Panc1 (cell line): ENCODE results near the gene MOXD1. TPM values are rescaled to one million over a fixed set of nuclear protein-coding genes. Genes with fewer than 3 reads are reported as not detected.

ENCODE experiments used
- ATAC-seq: fragments of 200-7000 bp; cut with Tn5 transposase; 2 replicates; pipeline ENCODE4 v1.9.1; 2020; ENCODE audit warnings: mild to moderate bottlenecking, moderate library complexity
- BruUV-seq: library from RNA; stranded (reverse); fragments of 400-500 nt; replicated peaks from 2 replicates; lab custom pipeline; 2021; lab: Mats Ljungman, UMichigan
- CTCF ChIA-PET: fragments of 300-600 bp; sonication (Branson Sonifier 250); formaldehyde crosslinking; loops from one replicate; lab custom pipeline; 2022; ENCODE audit warnings: antibody characterized with exemption; lab: Charles Lee
- POLR2A ChIA-PET: fragments of 300-600 bp; sonication (Branson Sonifier 250); formaldehyde crosslinking; loops from one replicate; lab custom pipeline; 2022; ENCODE audit warnings: antibody characterized with exemption; lab: Charles Lee
- DNase-seq: peaks from one replicate; pipeline ENCODE4 v3.0.0-alpha.2; 2010; ENCODE audit warnings: low read depth, low spot score
- H3K27ac ChIP-seq: 2 replicates; pipeline ENCODE4 v1.5.1; 2011; ENCODE audit warnings: mild to moderate bottlenecking, low read length, inconsistent platforms
- H3K27me3 ChIP-seq: fragments of 200-500 bp; sonication (Bioruptor generic); 2 replicates; pipeline ENCODE4 v1.6.0; 2014; ENCODE audit warnings: low read length, inconsistent platforms; ENCODE audit not compliant: control insufficient read depth, insufficient read depth
- H3K36me3 ChIP-seq: fragments of 200-500 bp; sonication (Bioruptor generic); 2 replicates; pipeline ENCODE4 v1.5.1; 2014; ENCODE audit warnings: inconsistent platforms, mild to moderate bottlenecking, low read length, moderate library complexity; ENCODE audit not compliant: control insufficient read depth, insufficient read depth
- H3K4me1 ChIP-seq: 2 replicates; pipeline ENCODE4 v1.5.1; 2011; ENCODE audit warnings: inconsistent platforms, mild to moderate bottlenecking, low read length, moderate library complexity; ENCODE audit not compliant: control insufficient read depth, insufficient read depth
- H3K4me3 ChIP-seq, 2 experiments: 2 replicates each; pipeline ENCODE4 v1.5.1; 2011 to 2012; ENCODE audit warnings: low read depth in 2 of 2, low read length in 2 of 2, mild to moderate bottlenecking in 2 of 2, inconsistent platforms in 1 of 2, moderate library complexity in 1 of 2
- H3K9me3 ChIP-seq: fragments of 200-500 bp; sonication (Bioruptor generic); 2 replicates; pipeline ENCODE4 v1.5.1; 2014; ENCODE audit warnings: low read depth, mild to moderate bottlenecking, inconsistent platforms, low read length, moderate library complexity; ENCODE audit not compliant: control insufficient read depth, insufficient read depth
- POLR2AphosphoS5 ChIP-seq: IDR thresholded peaks from 2 replicates; pipeline ENCODE4 v1.6.1; 2012; ENCODE audit warnings: mild to moderate bottlenecking, low read depth, low read length, moderate library complexity
- SIN3A ChIP-seq: IDR thresholded peaks from 2 replicates; pipeline ENCODE4 v1.6.1; 2012; ENCODE audit warnings: low read depth, mild to moderate bottlenecking, low read length, moderate library complexity, borderline replicate concordance; ENCODE audit not compliant: insufficient read depth
- TCF7L2 ChIP-seq: IDR thresholded peaks from 2 replicates; pipeline ENCODE4 v1.6.1; 2011; ENCODE audit warnings: mild to moderate bottlenecking, low read depth, low read length, inconsistent platforms
- in situ Hi-C: cut with HindIII; loops from 2 replicates; pipeline ENCODE4 v1.10.0; 2016; ENCODE audit warnings: low sequenced_read_pairs, low pct_unique_long_range_greater_than_20kb
- intact Hi-C: fragments of 100-400 bp; cut with micrococcal nuclease; formaldehyde crosslinking; loops from one replicate; pipeline ENCODE4 v1.10.0; 2022; ENCODE audit not compliant: unreplicated experiment
- total RNA-seq: library from RNA; stranded (reverse); gene quantifications from one replicate; pipeline ENCODE4 v1.2.1, GENCODE V29; 2021; ENCODE audit not compliant: unreplicated experiment
- TF ChIP-seq, protein P1 (sequence below), 2 experiments: IDR thresholded peaks; 2 replicates each; pipeline ENCODE4 v1.6.1; 2011 to 2012; ENCODE audit warnings: low read depth in 2 of 2, control low read depth in 1 of 2, low read length in 1 of 2, mild to moderate bottlenecking in 1 of 2, moderate library complexity in 1 of 2; ENCODE audit not compliant: insufficient read depth in 1 of 2
- TF ChIP-seq, protein P2 (sequence below): fragments of 450-650 bp; IDR thresholded peaks from 2 replicates; pipeline ENCODE4 v1.5.1; 2017; ENCODE audit warnings: mild to moderate bottlenecking

Gene MOXD1
- total RNA-seq, 1 experiment from 2014 or later = 0.21 TPM

DNA sequence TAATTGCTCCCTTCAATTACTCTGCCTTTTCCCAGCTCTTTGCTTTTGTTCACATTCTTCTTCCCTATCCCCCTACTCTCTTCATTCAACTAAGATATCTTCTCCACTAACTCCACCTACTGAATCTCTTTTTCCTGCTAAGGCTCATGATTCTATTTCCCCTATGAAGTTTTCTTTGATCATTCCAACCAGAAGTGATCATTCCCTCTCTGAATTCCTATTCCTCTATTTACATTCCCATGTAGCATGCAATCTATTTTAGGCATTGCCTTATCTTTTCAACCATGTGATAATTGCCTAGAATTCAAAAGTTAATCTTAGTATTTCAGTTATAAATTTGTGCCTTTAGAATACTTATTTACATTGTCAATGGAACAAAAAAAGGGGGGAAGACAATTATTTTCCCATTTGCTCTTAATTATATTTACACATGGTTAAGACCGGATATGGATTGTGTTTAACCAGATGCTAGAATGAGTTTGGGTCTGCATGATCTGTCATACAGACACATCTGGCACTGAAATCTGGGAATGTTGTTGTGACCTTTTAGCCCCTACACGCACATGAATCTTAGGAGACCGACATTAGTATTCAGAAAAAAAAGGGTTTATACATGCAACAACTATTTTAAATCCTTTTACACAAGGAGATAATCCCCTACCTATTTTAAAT lies 20.8 kb downstream of the MOXD1 start:
- DNase-seq = no peak
- Histone ChIP-seq H3K4me1 (no peaks in the 10 kb centered on the region), H3K4me3 (no peak overlapping the region), H3K27me3 (no peaks in the 10 kb centered on the region; the same call in 1 of the 2 replicates), H3K27ac (no peak overlapping the region), H3K9me3 (no peaks in the 10 kb centered on the region), H3K36me3 (no peaks in the 10 kb centered on the region)
- CTCF ChIA-PET = no interaction called here
- POLR2A ChIA-PET = no interaction called here
- in situ Hi-C loops (no loop called here), intact Hi-C loops (no loop called here)
- TF ChIP-seq TCF7L2 (no peak), SIN3A (no peak), POLR2AphosphoS5 (no peak)
- TF ChIP-seq, protein P1, sequence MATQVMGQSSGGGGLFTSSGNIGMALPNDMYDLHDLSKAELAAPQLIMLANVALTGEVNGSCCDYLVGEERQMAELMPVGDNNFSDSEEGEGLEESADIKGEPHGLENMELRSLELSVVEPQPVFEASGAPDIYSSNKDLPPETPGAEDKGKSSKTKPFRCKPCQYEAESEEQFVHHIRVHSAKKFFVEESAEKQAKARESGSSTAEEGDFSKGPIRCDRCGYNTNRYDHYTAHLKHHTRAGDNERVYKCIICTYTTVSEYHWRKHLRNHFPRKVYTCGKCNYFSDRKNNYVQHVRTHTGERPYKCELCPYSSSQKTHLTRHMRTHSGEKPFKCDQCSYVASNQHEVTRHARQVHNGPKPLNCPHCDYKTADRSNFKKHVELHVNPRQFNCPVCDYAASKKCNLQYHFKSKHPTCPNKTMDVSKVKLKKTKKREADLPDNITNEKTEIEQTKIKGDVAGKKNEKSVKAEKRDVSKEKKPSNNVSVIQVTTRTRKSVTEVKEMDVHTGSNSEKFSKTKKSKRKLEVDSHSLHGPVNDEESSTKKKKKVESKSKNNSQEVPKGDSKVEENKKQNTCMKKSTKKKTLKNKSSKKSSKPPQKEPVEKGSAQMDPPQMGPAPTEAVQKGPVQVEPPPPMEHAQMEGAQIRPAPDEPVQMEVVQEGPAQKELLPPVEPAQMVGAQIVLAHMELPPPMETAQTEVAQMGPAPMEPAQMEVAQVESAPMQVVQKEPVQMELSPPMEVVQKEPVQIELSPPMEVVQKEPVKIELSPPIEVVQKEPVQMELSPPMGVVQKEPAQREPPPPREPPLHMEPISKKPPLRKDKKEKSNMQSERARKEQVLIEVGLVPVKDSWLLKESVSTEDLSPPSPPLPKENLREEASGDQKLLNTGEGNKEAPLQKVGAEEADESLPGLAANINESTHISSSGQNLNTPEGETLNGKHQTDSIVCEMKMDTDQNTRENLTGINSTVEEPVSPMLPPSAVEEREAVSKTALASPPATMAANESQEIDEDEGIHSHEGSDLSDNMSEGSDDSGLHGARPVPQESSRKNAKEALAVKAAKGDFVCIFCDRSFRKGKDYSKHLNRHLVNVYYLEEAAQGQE (IDR thresholded peaks at IDR 0.05; ENCODE audit: insufficient read depth in 1 of 2, low read depth in 2 of 2, low read length in 1 of 2) = no peak
- TF ChIP-seq, protein P2, sequence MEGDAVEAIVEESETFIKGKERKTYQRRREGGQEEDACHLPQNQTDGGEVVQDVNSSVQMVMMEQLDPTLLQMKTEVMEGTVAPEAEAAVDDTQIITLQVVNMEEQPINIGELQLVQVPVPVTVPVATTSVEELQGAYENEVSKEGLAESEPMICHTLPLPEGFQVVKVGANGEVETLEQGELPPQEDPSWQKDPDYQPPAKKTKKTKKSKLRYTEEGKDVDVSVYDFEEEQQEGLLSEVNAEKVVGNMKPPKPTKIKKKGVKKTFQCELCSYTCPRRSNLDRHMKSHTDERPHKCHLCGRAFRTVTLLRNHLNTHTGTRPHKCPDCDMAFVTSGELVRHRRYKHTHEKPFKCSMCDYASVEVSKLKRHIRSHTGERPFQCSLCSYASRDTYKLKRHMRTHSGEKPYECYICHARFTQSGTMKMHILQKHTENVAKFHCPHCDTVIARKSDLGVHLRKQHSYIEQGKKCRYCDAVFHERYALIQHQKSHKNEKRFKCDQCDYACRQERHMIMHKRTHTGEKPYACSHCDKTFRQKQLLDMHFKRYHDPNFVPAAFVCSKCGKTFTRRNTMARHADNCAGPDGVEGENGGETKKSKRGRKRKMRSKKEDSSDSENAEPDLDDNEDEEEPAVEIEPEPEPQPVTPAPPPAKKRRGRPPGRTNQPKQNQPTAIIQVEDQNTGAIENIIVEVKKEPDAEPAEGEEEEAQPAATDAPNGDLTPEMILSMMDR = no peak
- no peak for ATAC-seq
- no TSS peak for BruUV-seq

DNA sequence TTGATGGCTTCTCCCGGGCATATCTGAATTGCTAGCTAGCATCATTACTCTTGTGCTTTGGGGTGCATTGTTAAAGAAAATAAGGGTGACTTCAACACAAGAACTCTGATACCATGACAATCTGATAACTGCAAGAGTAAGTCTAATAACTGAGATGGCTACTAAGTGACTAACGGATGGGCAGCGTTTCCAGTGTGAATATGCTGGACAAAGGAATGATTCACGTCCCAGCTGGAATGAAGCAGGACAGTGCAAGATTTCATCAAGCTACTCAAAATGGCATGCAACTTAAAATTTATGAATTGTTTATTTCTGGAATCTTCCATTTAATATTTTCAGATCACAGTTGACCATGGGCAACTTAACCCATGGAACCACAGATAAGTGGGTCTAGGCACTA lies 31.7 kb downstream of the MOXD1 start:
- in situ Hi-C loops = no loop called here
- H3K27ac ChIP-seq = no peak overlapping the region
- POLR2A ChIA-PET = no interaction called here
- DNase-seq = no peak
- CTCF ChIA-PET = no interaction called here
- ATAC-seq = no peak
- no TSS peak for BruUV-seq
- TF ChIP-seq SIN3A (no peak), POLR2AphosphoS5 (no peak)
- H3K4me1 ChIP-seq = no peaks in the 10 kb centered on the region
- H3K36me3 ChIP-seq = no peaks in the 10 kb centered on the region
- H3K9me3 ChIP-seq = no peaks in the 10 kb centered on the region
- intact Hi-C loops = no loop called here
- no peaks in the 10 kb centered on the region for H3K27me3 ChIP-seq
- no peak overlapping the region for H3K4me3 ChIP-seq

DNA sequence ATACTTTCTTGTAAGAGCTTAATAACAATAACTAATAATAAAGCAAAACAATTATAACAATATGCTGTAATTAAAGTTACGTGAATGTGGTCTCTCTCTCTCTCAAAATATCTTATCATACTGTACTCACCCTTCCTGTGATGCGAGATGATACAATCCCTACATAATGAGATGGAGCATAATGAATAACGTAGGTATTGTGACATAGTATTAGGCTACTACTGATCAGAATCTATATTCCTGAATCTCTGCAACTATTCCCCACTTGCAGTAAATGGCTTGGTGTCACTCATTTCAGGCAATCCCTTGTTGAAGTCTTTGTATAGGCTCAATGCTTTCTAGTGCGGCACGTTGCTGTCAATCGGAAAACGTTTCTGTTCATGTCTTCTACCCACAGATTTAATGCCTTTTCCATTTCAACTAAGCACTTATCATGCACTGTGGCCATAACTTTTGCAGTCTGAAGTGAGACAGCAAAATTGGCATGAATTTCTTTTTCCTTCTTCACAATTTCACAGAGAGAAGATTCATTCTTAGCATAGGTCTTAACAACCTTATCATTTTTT lies 32.3 kb downstream of the MOXD1 start:
- H3K4me3 ChIP-seq = no peak overlapping the region
- no peaks in the 10 kb centered on the region for H3K9me3 ChIP-seq
- TF ChIP-seq, protein P1 (IDR thresholded peaks at IDR 0.05; ENCODE audit: insufficient read depth in 1 of 2, low read depth in 2 of 2, low read length in 1 of 2) = no peak
- no peak for TF ChIP-seq TCF7L2
- TF ChIP-seq SIN3A = no peak
- TF ChIP-seq, protein P2 = no peak
- no peak for TF ChIP-seq POLR2AphosphoS5
- in situ Hi-C loops (no loop called here), intact Hi-C loops (no loop called here)
- ATAC-seq (no peak), DNase-seq (no peak)
- ChIA-PET POLR2A (no interaction called here), CTCF (no interaction called here)
- H3K36me3 ChIP-seq = no peaks in the 10 kb centered on the region
- BruUV-seq = no TSS peak
- no peaks in the 10 kb centered on the region for H3K4me1 ChIP-seq
- H3K27me3 ChIP-seq = no peaks in the 10 kb centered on the region
- H3K27ac ChIP-seq = no peak overlapping the region
